ENCODE data around the gene ARHGEF16.

Gene ARHGEF16

GRCh38 chr1:3482378-3482849 is 27.9 kb downstream of the ARHGEF16 start (continued):
- TF ChIP-seq PRDM4 (tag by site-specific recombination; IDR thresholded peaks at IDR 0.05): no peak
- TF ChIP-seq ZNF366 (tag by site-specific recombination; conservative IDR thresholded peaks at IDR 0.05): no peak
- no peak for TF ChIP-seq ZNF548 (tag by site-specific recombination; IDR thresholded peaks at IDR 0.05)
- TF ChIP-seq ZNF175 (tag by site-specific recombination; IDR thresholded peaks at IDR 0.05): no peak
- no peak for TF ChIP-seq ZBTB6 (tag by site-specific recombination; IDR thresholded peaks at IDR 0.05)
- TF ChIP-seq ZNF324 (tag by site-specific recombination; IDR thresholded peaks at IDR 0.05): no peak
- TF ChIP-seq OVOL3 (tag by site-specific recombination; IDR thresholded peaks at IDR 0.05): no peak

GRCh38 chr1:3483380-3483779 is 28.9 kb downstream of the ARHGEF16 start:
- Histone ChIP-seq H3K36me3 (ENCODE audit: control insufficient read depth in 2 of 2, insufficient read depth in 1 of 2, low read length in 2 of 2) (no peaks in the 10 kb centered on the region), H3K4me1 (ENCODE audit: control insufficient read depth, insufficient read depth, low read length) (no peaks in the 10 kb centered on the region), H3K4me3 (ENCODE audit: low read depth, low read length) (no peak overlapping the region), H3K9me3 (ENCODE audit: control insufficient read depth, insufficient read depth, low read depth, low read length) (no peaks in the 10 kb centered on the region), H3K27ac (ENCODE audit: extremely low read depth, low read depth, low read length) (no peak overlapping the region)
- ChIA-PET POLR2A (interaction anchor here (1.1 kb wide), 1 partner anchor 30 kb away, joined by 5 read pairs; no protein-coding TSS in a partner anchor), CTCF (interaction anchor here (0.9 to 2.4 kb wide), 4 partner anchors 7 to 33 kb away, joined by 3 to 28 read pairs (median 7); no protein-coding TSS in a partner anchor)
- no peak for TF ChIP-seq BCL11B (tag by site-specific recombination; IDR thresholded peaks at IDR 0.05; ENCODE audit: low read depth)
- TF ChIP-seq ZNF302 (tag by site-specific recombination; IDR thresholded peaks at IDR 0.05; ENCODE audit: low read depth): no peak
- TF ChIP-seq ZNF24 (tag by site-specific recombination; IDR thresholded peaks at IDR 0.05): no peak
- no peak for TF ChIP-seq ZNF510 (tag by site-specific recombination; IDR thresholded peaks at IDR 0.05; ENCODE audit: insufficient replicate concordance)
- TF ChIP-seq ZBTB6 (tag by site-specific recombination; IDR thresholded peaks at IDR 0.05): no peak
- TF ChIP-seq ZNF433 (tag by site-specific recombination; IDR thresholded peaks at IDR 0.05; ENCODE audit: low read depth): no peak
- no peak for TF ChIP-seq ZNF23 (tag by site-specific recombination; IDR thresholded peaks at IDR 0.05; ENCODE audit: borderline replicate concordance)
- TF ChIP-seq ZSCAN30 (tag by site-specific recombination; IDR thresholded peaks at IDR 0.05): no peak
- TF ChIP-seq ZNF174 (tag by site-specific recombination; IDR thresholded peaks at IDR 0.05): no peak

GRCh38 chr1:3483801-3484444 is 29.5 kb downstream of the ARHGEF16 start:
- CTCF ChIA-PET: interaction anchor here (0.6 to 3.0 kb wide), 15 partner anchors 11 to 312 kb away, joined by 3 to 51 read pairs (median 3); partner anchors contain the start of gene LRRC47
- no peak overlapping the region for H3K27ac ChIP-seq (ENCODE audit: extremely low read depth, low read depth, low read length)
- TF ChIP-seq ZBTB6 (tag by site-specific recombination; IDR thresholded peaks at IDR 0.05) (no peak), ZNF2 (tag by site-specific recombination; IDR thresholded peaks at IDR 0.05) (peak; percentile 34; the same call in 1 of the 2 replicates), PATZ1 (tag by site-specific recombination; IDR thresholded peaks at IDR 0.05) (peak; percentile 21; the same call in 1 of the 2 replicates), SCRT1 (tag by site-specific recombination; IDR thresholded peaks at IDR 0.05; ENCODE audit: borderline replicate concordance) (peak; percentile 29; the same call in 1 of the 2 replicates), ZIC2 (tag by site-specific recombination; IDR thresholded peaks at IDR 0.05) (0 out of 2 replicates have a peak, but pooled peaks have one; percentile 6), ZNF600 (tag by site-specific recombination; IDR thresholded peaks at IDR 0.05) (peak; percentile 69), MZF1 (tag by site-specific recombination; IDR thresholded peaks at IDR 0.05; ENCODE audit: borderline replicate concordance) (no peak), INSM2 (tag by site-specific recombination; IDR thresholded peaks at IDR 0.05) (peak; percentile 46; the same call in 1 of the 2 replicates)

More at GRCh38 chr1:3483801-3484444, 29.5 kb downstream of the ARHGEF16 start:
- Histone ChIP-seq H3K9me3 (ENCODE audit: control insufficient read depth, insufficient read depth, low read depth, low read length) (no peaks in the 10 kb centered on the region), H3K4me1 (ENCODE audit: control insufficient read depth, insufficient read depth, low read length) (no peaks in the 10 kb centered on the region), H3K36me3 (ENCODE audit: control insufficient read depth in 2 of 2, insufficient read depth in 1 of 2, low read length in 2 of 2) (no peaks in the 10 kb centered on the region), H3K4me3 (ENCODE audit: low read depth, low read length) (no peak overlapping the region)
- POLR2A ChIA-PET: no interaction called here
